Measurements from ENCODE around the gene NCK1. TPM values are rescaled to one million over a fixed set of nuclear protein-coding genes. Genes with fewer than 3 reads are reported as not detected.

The NCK1 gene
- total RNA-seq, 1 donor from 2014 or later: 56.0 TPM

DNA sequence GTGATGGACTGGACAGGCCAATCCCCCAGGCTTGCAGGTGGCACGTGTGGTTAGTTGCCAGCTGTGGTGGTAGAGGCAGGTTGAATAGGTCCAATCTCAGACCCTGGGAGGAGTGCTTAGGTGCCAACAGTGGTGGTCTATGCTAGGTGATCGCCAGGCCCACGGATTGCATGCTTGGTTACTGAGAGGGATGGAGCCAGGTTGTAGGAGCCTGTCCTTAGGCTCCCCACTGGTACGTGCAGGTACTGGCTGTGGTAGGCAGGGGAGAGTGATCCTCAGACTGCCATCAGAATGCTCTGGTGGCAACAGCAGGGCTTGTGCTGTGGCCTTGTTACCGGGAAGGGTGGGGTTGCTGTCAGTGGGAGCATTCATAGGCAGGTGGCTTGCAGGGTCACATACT is 44.7 kb downstream of the NCK1 start:
- DNase-seq (ENCODE audit: low read depth in 2 of 2): no peak

DNA sequence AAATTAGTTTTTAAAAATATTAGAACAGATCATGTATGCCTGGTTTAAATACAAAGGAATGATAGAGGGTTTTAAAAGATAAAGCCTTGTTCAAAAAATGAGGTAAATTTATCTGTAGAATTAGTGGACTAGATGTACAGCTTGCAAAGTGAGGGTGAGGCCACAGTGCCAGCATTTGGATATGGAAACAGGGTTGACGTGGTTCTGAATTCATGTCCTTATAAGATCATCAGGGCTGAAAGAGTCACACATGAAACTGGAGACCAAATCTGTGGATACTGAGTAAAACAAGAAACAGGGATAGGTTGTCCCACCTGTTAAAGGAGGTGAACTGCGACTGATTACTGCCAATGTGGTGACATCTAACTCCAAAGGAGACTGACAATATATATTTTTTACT is 46.3 kb downstream of the NCK1 start:
- no peak for DNase-seq (ENCODE audit: low read depth in 2 of 2)

DNA sequence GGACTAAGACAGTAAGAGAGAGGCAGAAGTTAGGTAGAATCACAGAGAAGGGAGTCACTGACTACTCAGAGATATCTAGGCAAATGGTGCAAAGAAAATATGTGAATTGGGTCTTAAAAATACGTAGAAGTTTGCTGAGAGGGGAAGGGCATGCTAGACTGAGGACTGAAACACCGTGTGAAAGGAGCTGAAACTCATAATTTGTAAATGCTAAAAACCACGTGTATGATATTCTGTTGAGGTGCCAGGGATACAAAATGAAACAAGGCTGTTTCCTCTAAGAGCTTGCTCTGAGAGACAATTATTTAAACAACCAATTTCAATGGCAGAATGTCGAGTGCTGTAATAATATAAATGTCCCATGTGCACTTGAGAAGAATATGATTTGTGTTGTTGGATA is 47.2 kb downstream of the NCK1 start:
- DNase-seq (ENCODE audit: low read depth in 2 of 2): no peak

DNA sequence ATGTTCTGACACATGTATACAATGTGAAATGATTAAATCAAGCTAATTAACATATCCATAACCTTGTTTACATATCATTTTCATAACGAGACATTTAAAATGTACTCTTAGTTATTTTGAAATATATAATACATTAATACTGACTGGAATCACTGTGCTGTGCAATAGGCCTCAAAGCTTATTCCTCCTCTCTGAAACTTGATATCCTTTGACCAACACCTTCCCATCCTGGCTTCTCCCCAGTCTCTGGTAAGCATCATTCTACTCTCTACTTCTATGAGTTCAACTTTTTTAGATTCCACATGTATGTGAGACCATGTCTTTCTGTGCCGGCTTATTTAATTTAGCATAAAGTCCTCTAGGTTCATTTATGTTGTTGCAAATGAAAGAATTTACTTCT is 48.7 kb downstream of the NCK1 start:
- DNase-seq (ENCODE audit: low read depth in 2 of 2): no peak

DNA sequence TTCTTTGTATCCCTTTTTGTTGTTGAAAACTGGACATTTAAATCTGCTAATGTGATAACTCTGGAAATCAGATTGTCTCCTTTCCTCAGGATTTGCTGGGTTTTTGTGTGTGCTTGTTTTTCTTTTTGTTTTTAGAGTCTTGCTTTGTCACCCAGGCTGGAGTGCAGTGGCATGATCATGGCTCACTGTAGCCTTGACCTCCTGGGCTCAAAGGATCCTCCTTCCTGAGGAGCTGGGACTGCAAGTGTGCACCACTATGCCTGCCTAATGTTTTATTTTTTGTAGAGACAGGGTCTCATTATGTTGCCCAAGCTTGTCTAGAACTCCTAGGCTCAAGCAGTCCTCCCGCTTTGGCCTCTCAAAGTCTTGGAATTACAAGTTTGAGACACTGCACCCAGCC is 51.2 kb downstream of the NCK1 start:
- no peak for DNase-seq (ENCODE audit: low read depth in 2 of 2)

DNA sequence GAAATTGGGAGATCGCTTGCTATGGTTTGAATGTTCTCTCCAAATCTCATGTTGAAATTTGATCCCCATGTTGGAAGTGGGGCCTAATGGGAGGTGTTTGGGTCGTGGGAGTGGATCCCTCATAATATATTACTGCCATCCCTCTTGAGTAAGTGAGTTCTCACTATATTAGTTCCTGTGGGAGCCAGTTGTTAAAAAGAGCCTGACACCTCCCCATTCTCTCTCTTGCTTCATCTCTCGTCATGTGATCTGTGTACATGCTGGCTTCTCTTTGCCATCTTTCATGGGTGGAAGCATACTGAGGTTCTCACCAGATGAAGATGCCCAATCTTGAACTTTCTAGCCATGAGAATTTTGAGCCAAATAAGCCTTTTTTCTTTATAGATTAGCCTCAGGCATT is 52.7 kb downstream of the NCK1 start:
- no peak for DNase-seq (ENCODE audit: low read depth in 2 of 2)

DNA sequence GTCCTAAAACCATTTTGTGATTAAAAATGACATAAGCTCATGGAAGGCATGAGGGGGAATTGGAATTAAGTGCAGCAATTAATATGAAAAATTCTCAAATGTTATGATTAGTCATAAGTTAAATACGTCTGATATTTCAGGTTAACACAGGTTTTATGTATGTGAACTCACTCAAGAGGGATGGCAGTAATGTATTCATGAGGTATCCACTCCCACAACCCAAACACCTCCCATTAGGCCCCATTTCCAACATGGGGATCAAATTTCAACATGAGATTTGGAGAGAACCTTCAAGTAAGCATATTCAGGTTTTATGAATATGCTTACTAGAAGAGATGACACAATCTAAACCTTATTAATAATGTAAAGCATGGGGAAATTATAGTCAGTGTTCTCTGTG is 54.2 kb downstream of the NCK1 start:
- DNase-seq (ENCODE audit: low read depth in 2 of 2): no peak

DNA sequence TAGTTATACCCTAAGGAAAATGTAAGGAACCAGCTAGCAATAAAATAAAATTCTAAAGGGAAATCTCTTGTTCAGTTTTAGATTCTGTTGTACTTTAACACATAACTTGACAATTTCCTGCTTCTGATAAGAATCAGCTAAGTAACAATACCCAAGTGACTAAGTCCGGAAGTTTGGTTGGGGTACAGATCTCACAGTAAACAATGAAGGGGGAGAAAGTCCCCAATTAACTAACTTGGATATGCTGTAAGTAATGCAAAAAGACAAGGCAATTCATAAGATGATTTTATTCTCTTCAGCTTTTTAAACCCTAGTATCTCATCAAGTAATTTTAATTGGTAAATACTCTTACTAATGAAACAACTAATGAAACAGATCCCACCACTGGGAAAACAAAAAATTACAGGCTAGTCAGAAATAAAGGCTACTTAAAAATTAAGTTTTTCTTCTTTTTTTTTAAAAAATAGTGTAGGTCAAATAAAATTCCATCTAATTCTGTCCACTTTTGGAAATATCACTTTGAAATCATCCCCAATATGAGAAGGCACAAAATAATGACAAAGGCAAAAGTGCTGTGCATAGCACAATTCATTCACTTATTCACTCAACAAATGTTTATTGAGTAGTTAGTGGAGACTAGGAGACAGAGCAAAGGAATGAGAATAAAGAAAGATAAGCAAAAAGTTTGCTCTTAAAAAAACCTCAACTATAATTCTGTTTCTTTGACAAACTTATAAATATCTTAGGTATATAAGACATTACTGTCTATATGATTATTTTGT is 58.0 kb downstream of the NCK1 start:
- DNase-seq (ENCODE audit: low read depth in 2 of 2): peak in 1 of 2 donors; percentile 86

DNA sequence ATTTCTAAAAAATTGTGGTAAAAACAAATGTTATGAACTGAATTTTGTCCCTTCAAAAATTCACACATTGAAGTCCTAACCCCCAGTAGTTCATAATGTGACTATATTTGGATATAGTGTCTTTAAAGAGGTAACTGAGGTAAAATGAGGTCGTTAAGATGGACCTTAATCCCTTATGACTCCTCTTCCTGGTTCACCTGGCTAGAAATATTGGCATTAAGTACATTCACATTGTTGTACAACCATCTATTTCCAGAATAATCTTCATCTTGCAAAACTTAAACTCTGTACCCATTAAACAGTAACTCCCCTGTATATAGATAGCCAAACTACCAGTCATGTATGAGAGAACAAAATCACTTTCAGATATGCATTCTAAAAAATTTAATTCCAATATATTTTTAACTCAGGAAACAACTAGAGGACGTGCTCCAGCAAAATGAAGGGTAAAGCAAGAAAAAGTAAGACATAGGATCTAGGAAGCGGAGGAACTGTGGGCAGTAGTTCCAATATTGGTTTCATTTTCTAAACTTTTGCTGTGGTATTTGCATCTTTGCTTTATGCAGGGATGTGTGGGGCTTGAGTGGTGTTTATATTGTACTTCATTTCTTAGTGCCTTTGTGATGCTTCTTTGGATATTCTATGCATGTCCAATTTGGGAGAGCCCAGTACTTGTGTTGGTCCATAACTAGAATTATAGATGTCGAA is 59.0 kb downstream of the NCK1 start:
- DNase-seq (ENCODE audit: low read depth in 2 of 2): no peak

DNA sequence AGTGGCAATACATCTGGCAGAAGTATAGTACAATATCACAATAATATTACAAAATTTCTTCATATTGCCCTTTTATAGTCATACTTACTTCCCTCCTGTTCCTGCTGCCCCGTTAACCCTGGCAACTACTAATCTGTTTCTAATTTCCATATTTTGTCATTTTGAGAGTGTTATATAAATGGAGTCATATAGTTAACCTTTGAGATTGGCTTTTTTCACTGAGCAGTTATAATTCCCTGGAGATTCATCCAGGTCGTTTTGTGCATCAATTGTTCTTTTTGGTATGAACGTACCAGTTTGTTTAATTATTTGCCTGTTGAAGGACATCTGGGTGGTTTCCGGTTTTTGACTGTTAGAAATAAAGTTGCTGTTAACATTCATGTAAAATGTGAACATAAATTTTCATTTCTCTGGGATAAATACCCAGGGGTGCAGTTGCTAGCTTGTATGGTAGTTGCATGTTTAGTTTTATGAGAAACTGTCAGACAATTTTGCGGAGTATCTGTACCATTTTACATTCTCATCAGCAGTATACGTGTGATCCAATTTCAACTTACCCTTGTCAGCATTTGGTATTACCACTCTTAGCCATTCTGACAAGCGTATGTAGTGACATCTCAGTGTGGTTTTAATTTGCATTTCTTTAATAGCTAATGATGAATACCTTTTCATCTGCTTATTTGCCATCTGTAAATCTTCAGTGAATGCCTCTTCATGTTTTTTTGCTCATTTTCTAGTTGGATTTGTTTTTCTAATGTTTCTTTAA is 63.6 kb downstream of the NCK1 start:
- no peak for DNase-seq (ENCODE audit: low read depth in 2 of 2)

DNA sequence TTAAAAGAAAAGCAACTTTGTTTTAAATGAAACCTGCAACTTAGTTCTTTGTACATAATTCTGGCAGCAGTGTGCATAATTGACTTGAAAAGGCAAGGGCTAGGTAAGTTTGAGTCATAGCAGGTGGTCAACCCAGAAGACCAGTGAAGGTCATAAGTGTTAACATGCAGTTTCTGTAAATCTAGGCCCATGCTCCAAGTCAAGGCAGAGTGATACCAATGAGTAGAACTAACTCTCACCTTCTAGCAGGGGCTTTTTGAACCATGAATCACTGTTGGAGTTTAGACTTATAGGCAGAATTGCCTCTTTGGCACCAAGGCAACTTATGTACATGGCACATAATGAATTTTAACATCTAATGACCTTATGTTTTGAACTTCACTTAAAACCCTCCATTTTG is 66.2 kb downstream of the NCK1 start:
- DNase-seq (ENCODE audit: low read depth in 2 of 2): no peak

DNA sequence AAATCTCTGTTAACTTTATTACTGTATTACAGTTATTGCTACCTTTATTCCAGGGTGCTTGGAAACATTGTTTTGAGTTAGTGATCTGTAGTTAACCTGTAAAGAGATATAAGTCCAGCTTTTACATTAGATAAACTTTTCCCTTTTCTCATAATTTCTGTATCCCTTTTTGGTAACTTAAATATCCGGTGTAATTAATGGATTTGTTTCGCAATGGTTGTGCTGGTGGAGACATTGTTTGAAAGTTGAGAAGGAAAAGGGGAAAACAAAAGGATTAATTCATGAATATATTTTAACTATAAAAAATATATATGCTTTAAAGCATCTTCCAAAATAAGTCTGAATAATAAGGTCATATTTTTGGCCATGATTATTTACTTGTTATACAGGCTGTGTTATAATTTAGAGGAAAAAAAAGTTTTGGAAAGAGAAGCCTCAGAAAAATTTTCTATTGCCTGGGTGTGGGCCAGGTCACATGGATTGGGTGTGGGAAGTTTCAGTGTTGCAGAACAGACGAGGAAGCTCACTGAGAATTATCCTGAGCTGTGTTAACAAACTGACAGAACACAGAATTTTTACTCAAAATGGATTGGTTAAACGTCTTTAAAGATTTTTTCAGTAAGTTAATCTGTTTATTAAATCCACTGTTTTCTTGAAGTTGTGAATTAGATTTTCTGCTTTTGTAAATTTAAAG is 68.1 kb downstream of the NCK1 start:
- peak; percentile 48 to 50 for DNase-seq (ENCODE audit: low read depth in 2 of 2)

DNA sequence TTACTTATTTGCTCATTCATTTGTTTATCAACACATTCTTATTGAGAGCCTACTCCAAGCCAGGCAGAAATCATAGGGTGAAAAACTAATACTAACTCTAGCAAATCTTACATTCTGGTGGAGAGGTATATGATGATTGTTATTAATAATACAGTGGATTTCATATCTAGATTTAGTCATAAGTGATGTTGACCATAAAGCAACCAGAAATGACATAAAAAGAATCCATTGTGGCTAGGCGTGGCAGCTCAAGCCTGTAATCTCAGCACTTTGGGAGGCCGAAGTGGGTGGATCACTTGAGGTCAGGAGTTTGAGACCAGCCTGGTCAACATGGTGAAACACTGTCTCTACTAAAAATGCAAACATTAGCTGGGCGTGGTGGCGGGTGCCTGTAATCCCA is 69.6 kb downstream of the NCK1 start:
- no peak for DNase-seq (ENCODE audit: low read depth in 2 of 2)

DNA sequence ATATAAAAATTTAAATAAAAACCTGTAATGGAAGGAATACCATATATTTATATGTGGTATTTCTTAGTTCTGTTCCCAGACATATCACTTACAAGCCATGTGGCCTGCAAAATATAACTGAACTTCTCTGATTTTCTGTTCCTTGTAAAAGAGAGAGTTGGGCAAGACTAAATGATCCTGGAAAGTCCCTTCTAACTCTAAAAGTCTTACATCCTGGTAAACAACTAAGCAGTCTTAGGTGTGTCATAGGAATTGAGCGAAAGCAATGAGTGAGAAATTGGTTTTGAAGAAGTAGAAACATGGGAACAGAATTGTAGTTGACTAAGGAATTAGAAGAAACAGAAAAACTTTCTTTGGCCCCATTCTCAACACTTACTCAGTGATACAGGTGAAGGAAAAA is 70.5 kb downstream of the NCK1 start:
- peak in 1 of 2 donors; percentile 55 for DNase-seq (ENCODE audit: low read depth in 2 of 2)

DNA sequence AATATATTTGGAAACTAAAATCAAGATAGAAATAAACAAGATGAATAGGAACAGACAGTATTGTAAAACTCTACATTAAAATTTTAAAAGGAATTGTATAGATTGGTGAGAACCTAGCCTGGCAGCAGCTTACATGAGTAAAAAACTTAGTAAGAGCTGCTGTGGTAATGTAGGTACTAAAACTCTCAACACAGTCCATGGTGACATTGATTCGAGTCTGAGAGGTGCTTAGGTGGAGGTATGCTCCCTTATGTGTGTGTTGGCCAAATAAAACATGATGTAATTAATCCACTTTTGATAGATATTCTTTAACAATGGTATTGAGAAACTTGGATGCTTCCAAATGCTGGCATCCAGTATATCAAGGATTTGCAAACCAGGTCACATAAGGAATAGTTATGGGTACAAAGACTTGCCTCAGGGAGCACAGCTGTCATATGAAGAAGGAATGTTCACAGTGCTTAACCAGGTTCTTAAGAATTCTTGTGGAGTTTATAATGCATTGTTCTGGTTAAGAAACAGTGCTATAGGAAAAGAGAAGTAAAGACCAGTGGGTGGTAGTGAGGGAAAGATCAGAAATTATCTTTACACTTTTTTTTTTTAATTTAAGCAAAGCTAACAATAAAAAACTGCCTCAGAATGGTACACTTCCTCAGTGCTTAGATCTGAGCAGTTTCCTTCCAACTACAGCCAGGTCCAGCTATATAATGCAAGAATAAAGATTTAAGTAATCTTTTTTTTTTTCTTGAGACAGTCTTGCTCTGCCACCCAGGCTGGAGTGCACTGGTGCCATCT is 71.2 kb downstream of the NCK1 start:
- DNase-seq (ENCODE audit: low read depth in 2 of 2): no peak

DNA sequence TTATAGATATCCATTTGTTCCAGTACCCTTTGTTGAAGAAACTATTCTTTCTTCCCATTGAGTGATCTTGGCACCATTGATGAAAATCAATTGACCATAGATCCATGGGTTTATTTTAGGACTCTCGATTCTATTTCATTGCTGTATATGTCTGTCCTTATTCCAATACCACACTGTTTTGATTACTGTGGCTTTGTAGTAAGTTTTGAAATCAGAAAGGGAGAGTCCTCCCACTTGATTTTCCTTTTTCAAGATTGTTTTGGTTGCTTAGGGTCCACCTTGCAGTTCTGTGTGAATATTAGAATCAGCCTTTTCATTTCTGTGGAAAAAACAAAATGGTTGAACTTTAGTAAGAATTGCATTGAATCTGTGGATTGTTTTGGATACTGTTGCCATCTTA is 75.2 kb downstream of the NCK1 start:
- peak in 1 of 2 donors; percentile 18 for DNase-seq (ENCODE audit: low read depth in 2 of 2)

DNA sequence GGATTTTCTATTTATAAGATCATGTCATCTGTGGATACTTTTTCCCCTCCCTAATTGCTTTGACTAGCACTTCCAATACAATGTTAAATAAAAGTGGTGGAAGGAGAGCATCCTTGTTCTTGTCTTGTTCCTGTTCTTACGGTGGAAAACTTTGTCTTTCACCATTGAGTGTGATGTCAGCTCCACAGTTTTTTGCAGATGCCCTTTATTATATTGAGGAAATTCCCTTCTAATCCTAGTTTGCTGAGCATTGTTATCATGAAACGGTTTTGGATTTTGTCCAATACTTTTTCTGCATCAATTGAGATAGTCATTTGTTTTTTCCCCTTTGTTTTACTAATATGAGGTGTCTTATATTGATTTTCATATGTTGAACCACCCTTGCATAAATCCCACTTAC is 75.8 kb downstream of the NCK1 start:
- DNase-seq (ENCODE audit: low read depth in 2 of 2): peak; percentile 63 to 88

DNA sequence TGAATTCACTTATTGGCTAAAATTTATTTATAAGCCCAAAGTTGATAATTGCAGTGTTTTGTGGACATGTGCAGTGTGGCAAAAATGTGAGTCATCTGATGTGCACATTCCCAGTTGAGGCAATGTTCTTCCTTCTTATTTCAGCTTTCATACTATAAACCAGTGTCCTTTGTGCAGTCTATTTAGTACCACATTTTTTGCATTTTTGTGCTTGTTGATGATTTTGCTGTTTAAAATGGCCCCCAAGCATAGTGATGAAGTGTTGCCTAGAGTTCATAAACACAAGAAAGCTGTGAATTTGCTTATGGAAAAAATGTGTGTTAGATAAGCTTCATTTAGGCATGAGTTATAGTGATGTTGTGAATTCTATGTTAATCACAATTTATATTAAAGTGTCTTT is 76.3 kb downstream of the NCK1 start:
- peak; percentile 63 to 77 for DNase-seq (ENCODE audit: low read depth in 2 of 2)

DNA sequence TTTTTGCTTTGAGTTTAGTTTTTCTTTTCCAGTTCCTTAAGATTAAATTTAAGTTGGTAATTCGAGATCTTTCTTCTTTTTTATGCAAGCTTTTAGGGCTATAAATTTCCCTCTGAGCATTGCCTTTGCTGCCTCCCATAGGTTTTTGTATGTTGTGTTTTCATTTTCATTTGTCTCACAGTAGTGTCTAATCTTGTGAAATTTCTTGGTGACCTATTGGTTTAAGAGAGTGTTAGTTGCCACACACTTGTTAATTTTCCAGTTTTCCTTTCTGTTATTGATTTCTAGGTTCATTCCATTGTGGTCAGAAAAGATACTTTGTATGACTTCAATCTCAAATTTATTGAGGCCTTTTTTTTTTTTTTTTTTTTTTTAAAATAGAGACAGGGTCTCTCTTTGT is 77.5 kb downstream of the NCK1 start:
- no peak for DNase-seq (ENCODE audit: low read depth in 2 of 2)

DNA sequence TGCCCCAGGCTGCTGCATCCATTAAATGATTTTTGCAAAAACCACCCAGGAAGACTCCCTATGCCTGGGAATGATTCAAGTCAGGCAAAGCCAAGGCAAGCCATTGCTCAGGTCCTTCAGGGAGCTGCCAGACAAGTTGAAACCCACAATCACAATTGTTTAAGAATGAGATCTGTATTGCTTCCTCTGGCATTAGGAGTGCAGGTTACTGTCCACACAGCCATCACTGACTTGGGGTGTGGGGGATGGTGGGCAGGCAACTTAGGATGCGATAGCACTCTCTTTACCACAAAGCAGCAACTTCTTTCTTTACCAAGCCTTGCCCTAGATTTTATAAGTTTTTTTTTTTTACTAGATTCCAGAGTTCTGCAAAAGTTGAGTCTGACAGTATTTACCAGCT is 80.8 kb downstream of the NCK1 start:
- no peak for DNase-seq (ENCODE audit: low read depth in 2 of 2)

DNA sequence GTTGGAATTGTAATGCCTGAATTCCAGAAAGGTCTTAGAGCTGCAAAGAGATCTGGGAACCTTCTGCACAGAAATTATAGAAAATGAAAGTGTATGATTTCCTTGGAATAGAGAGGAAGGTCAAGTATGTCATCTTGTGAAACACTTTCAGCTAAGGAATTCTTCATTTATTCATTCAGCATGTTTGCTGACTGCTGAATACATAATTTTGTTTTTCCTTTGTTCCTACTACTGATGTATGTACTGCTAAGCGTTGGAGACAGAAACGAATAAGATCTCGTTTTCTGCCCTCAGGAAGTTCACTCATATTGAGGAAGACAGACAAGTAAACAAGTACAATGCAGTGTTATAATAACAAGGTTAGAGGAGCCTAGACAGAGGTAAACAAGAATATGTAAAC is 81.4 kb downstream of the NCK1 start:
- peak in 1 of 2 donors; percentile 19 for DNase-seq (ENCODE audit: low read depth in 2 of 2)
